ENCODE data around the gene MYH11. TPM values are rescaled to one million over a fixed set of nuclear protein-coding genes. Genes with fewer than 3 reads are reported as not detected.

The MYH11 gene
- total and polyA plus RNA-seq, 2 of the 13 experiments (the other 11 are each of a cell fraction or from before 2014, with no cell fraction given): not detected

GRCh38 chr16:15682105-15682570, 174.7 kb downstream of the MYH11 start (continued):
- TF ChIP-seq GATAD1 (CRISPR knock-in tag; IDR thresholded peaks at IDR 0.05) (no peak; the same call in 1 of the 2 replicates), FOXP1 (IDR thresholded peaks at IDR 0.05) (no peak), FOXP1 (CRISPR knock-in tag; IDR thresholded peaks at IDR 0.05) (0 out of 2 replicates have a peak, but pooled peaks have one; percentile 45), ZSCAN5A (CRISPR knock-in tag; IDR thresholded peaks at IDR 0.05; ENCODE audit: borderline replicate concordance) (no peak), ONECUT2 (CRISPR knock-in tag; IDR thresholded peaks at IDR 0.05) (no peak), ZBTB8A (CRISPR knock-in tag; IDR thresholded peaks at IDR 0.05; ENCODE audit: borderline replicate concordance, low read depth) (no peak), ZNF775 (CRISPR knock-in tag; IDR thresholded peaks at IDR 0.05; ENCODE audit: borderline replicate concordance) (no peak), RERE (CRISPR knock-in tag; IDR thresholded peaks at IDR 0.05; ENCODE audit: low read depth) (no peak), HNF1B (CRISPR knock-in tag; IDR thresholded peaks at IDR 0.05) (peak; percentile 45; the same call in 1 of the 2 replicates), RXRA (CRISPR knock-in tag; IDR thresholded peaks at IDR 0.05) (no peak), BCLAF1 (IDR thresholded peaks at IDR 0.05) (no peak), SOX5 (CRISPR knock-in tag; IDR thresholded peaks at IDR 0.05; ENCODE audit: borderline replicate concordance) (peak; percentile 30; the same call in 1 of the 2 replicates), TOPORS (CRISPR knock-in tag; IDR thresholded peaks at IDR 0.05) (no peak), ZNF350 (CRISPR knock-in tag; IDR thresholded peaks at IDR 0.05; ENCODE audit: borderline replicate concordance, low read depth) (no peak), FOXK1 (CRISPR knock-in tag; IDR thresholded peaks at IDR 0.05; ENCODE audit: borderline replicate concordance, low read depth) (peak; percentile 71; the same call in 1 of the 2 replicates), ZNF264 (CRISPR knock-in tag; IDR thresholded peaks at IDR 0.05) (no peak), PAWR (CRISPR knock-in tag; IDR thresholded peaks at IDR 0.05; ENCODE audit: borderline replicate concordance) (no peak), ZNF83 (CRISPR knock-in tag; IDR thresholded peaks at IDR 0.05; ENCODE audit: borderline replicate concordance) (no peak), IRX3 (CRISPR knock-in tag; IDR thresholded peaks at IDR 0.05; ENCODE audit: borderline replicate concordance, low read depth) (no peak), KDM2A (CRISPR knock-in tag; IDR thresholded peaks at IDR 0.05; ENCODE audit: borderline replicate concordance, low read depth) (peak; percentile 76)

Measured in HepG2 (cell line).